Measurements from ENCODE around the gene TRIM65.
A peak's percentile ranks its signal among the peaks of the same experiment; 100 is the strongest.
"Not testable (repeated sequence)": the region's sequence is repeated elsewhere in the genome, so short reads cannot be mapped to it uniquely, and the experiment has no call there.

The TRIM65 gene

GRCh38 chr17:75894049-75894733 lies 2.6 kb downstream of the TRIM65 start:
- Histone ChIP-seq H3K4me1 (peaks cover 36 to 58% (median 50%) of the 10 kb centered on the region in 10 experiments), H3K4me2 (peak overlapping the region; percentile 84 to 100 (median 93)), H3K9me3 (replicated peaks in 1 of 11) (no peaks in the 10 kb centered on the region), H4K20me1 (peaks cover 7 to 52% (median 36%) of the 10 kb centered on the region in 11 experiments; a peak in 19 of 22 replicates), H3K9ac (peak overlapping the region in 10 of 11 experiments; percentile 26 to 99 (median 94); a peak in 15 of 22 replicates), H3K27ac (peak overlapping the region in 5 of 11 experiments; percentile 6 to 96 (median 32); a peak in 9 of 22 replicates), H3K27me3 (no peaks in the 10 kb centered on the region), H3K4me3 (no peak overlapping the region), H3K36me3 (peaks cover 44 to 61% (median 53%) of the 10 kb centered on the region in 11 experiments)
- TF ChIP-seq Cebpa-rat (IDR thresholded peaks at IDR 0.05), result no peak

GRCh38 chr17:75893305-75894048 lies 3.3 kb downstream of the TRIM65 start:
- no peaks in the 10 kb centered on the region for H3K27me3 ChIP-seq
- H3K9ac ChIP-seq, result peak overlapping the region; percentile 8 to 99 (median 93); a peak in 18 of 22 replicates
- H3K9me3 ChIP-seq (replicated peaks in 1 of 11), result no peaks in the 10 kb centered on the region
- H4K20me1 ChIP-seq, result peaks cover 7 to 52% (median 36%) of the 10 kb centered on the region in 11 experiments; a peak in 19 of 22 replicates
- peaks cover 40 to 57% (median 46%) of the 10 kb centered on the region in 11 experiments for H3K36me3 ChIP-seq
- peak overlapping the region; percentile 84 to 100 (median 93) for H3K4me2 ChIP-seq
- H3K4me3 ChIP-seq, result no peak overlapping the region
- no peak for TF ChIP-seq Cebpa-rat (IDR thresholded peaks at IDR 0.05)
- peak overlapping the region in 5 of 11 experiments; percentile 6 to 96 (median 32); a peak in 11 of 22 replicates for H3K27ac ChIP-seq
- H3K4me1 ChIP-seq, result peaks cover 36 to 58% (median 50%) of the 10 kb centered on the region in 10 experiments

- Histone ChIP-seq H3K9ac (peak overlapping the region in 9 of 11 experiments; percentile 8 to 99 (median 93); a peak in 12 of 22 replicates), H3K4me3 (no peak overlapping the region), H3K36me3 (peaks cover 36 to 53% (median 41%) of the 10 kb centered on the region in 11 experiments), H3K4me1 (peaks cover 34 to 52% (median 44%) of the 10 kb centered on the region in 10 experiments), H3K4me2 (peak overlapping the region in 8 of 11 experiments; percentile 84 to 97 (median 93); a peak in 15 of 22 replicates), H3K27ac (peak overlapping the region in 4 of 11 experiments; percentile 4 to 96 (median 29); a peak in 5 of 22 replicates), H4K20me1 (peaks cover 7 to 52% (median 36%) of the 10 kb centered on the region in 11 experiments; a peak in 19 of 22 replicates), H3K27me3 (no peaks in the 10 kb centered on the region), H3K9me3 (replicated peaks in 1 of 11) (no peaks in the 10 kb centered on the region)
- TF ChIP-seq Cebpa-rat (IDR thresholded peaks at IDR 0.05), result no peak
These were observed 4.1 kb downstream of the TRIM65 start for GRCh38 chr17:75892556-75893224.

- Histone ChIP-seq H3K9me3 (replicated peaks in 1 of 11) (no peaks in the 10 kb centered on the region), H3K9ac (peak overlapping the region in 6 of 11 experiments; percentile 26 to 97 (median 40); a peak in 5 of 22 replicates)
These were observed 4.9 kb downstream of the TRIM65 start for GRCh38 chr17:75891605-75892555.

GRCh38 chr17:75891022-75891604 lies 5.6 kb downstream of the TRIM65 start:
- Histone ChIP-seq H3K4me3 (no peak overlapping the region), H3K36me3 (peaks cover 35 to 50% (median 41%) of the 10 kb centered on the region in 11 experiments), H3K4me1 (peaks cover 27 to 48% (median 36%) of the 10 kb centered on the region in 10 experiments), H3K9me3 (replicated peaks in 1 of 11) (no peaks in the 10 kb centered on the region), H3K27ac (0 out of 22 replicates have a peak overlapping the region, but pooled peaks of 1 of the 11 experiments have one; percentile 7), H4K20me1 (peaks cover 7 to 52% (median 36%) of the 10 kb centered on the region in 11 experiments; a peak in 19 of 22 replicates), H3K4me2 (no peak overlapping the region), H3K9ac (peak overlapping the region in 2 of 11 experiments; percentile 27 to 39; a peak in 1 of 22 replicates), H3K27me3 (no peaks in the 10 kb centered on the region)
- no peak for TF ChIP-seq Cebpa-rat (IDR thresholded peaks at IDR 0.05)

More at GRCh38 chr17:75891605-75892555, 4.9 kb downstream of the TRIM65 start:
- no peak overlapping the region for H3K4me3 ChIP-seq
- no peaks in the 10 kb centered on the region for H3K27me3 ChIP-seq
- peak overlapping the region in 2 of 11 experiments; percentile 5 to 96; a peak in 1 of 22 replicates for H3K27ac ChIP-seq
- H3K36me3 ChIP-seq, result peaks cover 35 to 50% (median 41%) of the 10 kb centered on the region in 11 experiments
- no peak for TF ChIP-seq Cebpa-rat (IDR thresholded peaks at IDR 0.05)
- peaks cover 27 to 44% (median 36%) of the 10 kb centered on the region in 10 experiments for H3K4me1 ChIP-seq
- H3K4me2 ChIP-seq, result no peak overlapping the region; a peak in 2 of 22 replicates
- peaks cover 7 to 52% (median 36%) of the 10 kb centered on the region in 11 experiments; a peak in 19 of 22 replicates for H4K20me1 ChIP-seq

GRCh38 chr17:75889454-75889853 lies 7.3 kb downstream of the TRIM65 start:
- H3K9ac ChIP-seq, result no peak overlapping the region
- peaks cover 7 to 44% (median 29%) of the 10 kb centered on the region in 11 experiments; a peak in 19 of 22 replicates for H4K20me1 ChIP-seq
- peaks cover 35 to 50% (median 41%) of the 10 kb centered on the region in 11 experiments for H3K36me3 ChIP-seq
- no peaks in the 10 kb centered on the region for H3K9me3 ChIP-seq (replicated peaks in 1 of 11)
- no peaks in the 10 kb centered on the region for H3K27me3 ChIP-seq
- peaks cover 30 to 48% (median 34%) of the 10 kb centered on the region in 10 experiments for H3K4me1 ChIP-seq
- TF ChIP-seq Cebpa-rat (IDR thresholded peaks at IDR 0.05), result no peak
- H3K27ac ChIP-seq, result no peak overlapping the region
- H3K4me3 ChIP-seq, result no peak overlapping the region
- H3K4me2 ChIP-seq, result no peak overlapping the region

GRCh38 chr17:75888484-75888883 lies 8.3 kb downstream of the TRIM65 start:
- peaks cover 32 to 50% (median 41%) of the 10 kb centered on the region in 11 experiments for H3K36me3 ChIP-seq
- H4K20me1 ChIP-seq, result peaks cover 7 to 34% (median 19%) of the 10 kb centered on the region in 11 experiments; a peak in 18 of 22 replicates
- no peak overlapping the region for H3K4me2 ChIP-seq
- no peak overlapping the region for H3K4me3 ChIP-seq
- no peak overlapping the region for H3K9ac ChIP-seq
- no peak for TF ChIP-seq Cebpa-rat (IDR thresholded peaks at IDR 0.05)
- no peaks in the 10 kb centered on the region for H3K27me3 ChIP-seq
- no peaks in the 10 kb centered on the region for H3K9me3 ChIP-seq (replicated peaks in 1 of 11)
- H3K4me1 ChIP-seq, result peaks cover 21 to 45% (median 27%) of the 10 kb centered on the region in 10 experiments
- H3K27ac ChIP-seq, result no peak overlapping the region

GRCh38 chr17:75885860-75886259 lies 10.9 kb downstream of the TRIM65 start:
- H3K27me3 ChIP-seq; H3K27ac ChIP-seq; H3K9ac ChIP-seq; H3K4me3 ChIP-seq; H4K20me1 ChIP-seq; H3K9me3 ChIP-seq (replicated peaks in 1 of 11): not testable (repeated sequence)
- H3K4me1 ChIP-seq, result peaks cover 34 to 58% (median 44%) of the 10 kb centered on the region in 10 experiments
- H3K4me2 ChIP-seq, result peak overlapping the region in 9 of 11 experiments; percentile 23 to 77 (median 58); a peak in 16 of 22 replicates
- peaks cover 9 to 27% (median 19%) of the 10 kb centered on the region in 11 experiments for H3K36me3 ChIP-seq

Measured in BLaER1 treated with 17β-estradiol and CSF1 and Interleukin-3, amounts not matched to agents 10 nM and 100 nM (cell line).